GM12892 (cell line): ENCODE data around the gene COLEC12.

Experiments
- POLR2A ChIP-seq: IDR thresholded peaks from 2 replicates; pipeline ENCODE4 v1.6.1; 2011; ENCODE audit warnings: low read depth, low read length, control low read depth
- POLR2AphosphoS5 ChIP-seq: IDR thresholded peaks from 2 replicates; pipeline ENCODE4 v1.6.1; 2011; ENCODE audit warnings: low read depth, low read length, control low read depth

- TF ChIP-seq POLR2A = no peak
- no peak for TF ChIP-seq POLR2AphosphoS5
These were observed 47.1 kb downstream of the COLEC12 start for GRCh38 chr18:453400-453799.
